ENCODE results near the gene TRPC4.

Gene TRPC4

GRCh38 chr13:37914781-37915391, 45.3 kb upstream of the TRPC4 start:
- Histone ChIP-seq H3K4me3 (replicated peaks; ENCODE audit: insufficient read depth, low read length) (no peak overlapping the region), H3K27me3 (ENCODE audit: insufficient read depth, poor library complexity, severe bottlenecking) (no peaks in the 10 kb centered on the region), H3K27ac (replicated peaks) (no peak overlapping the region)
- TF ChIP-seq, protein P1, sequence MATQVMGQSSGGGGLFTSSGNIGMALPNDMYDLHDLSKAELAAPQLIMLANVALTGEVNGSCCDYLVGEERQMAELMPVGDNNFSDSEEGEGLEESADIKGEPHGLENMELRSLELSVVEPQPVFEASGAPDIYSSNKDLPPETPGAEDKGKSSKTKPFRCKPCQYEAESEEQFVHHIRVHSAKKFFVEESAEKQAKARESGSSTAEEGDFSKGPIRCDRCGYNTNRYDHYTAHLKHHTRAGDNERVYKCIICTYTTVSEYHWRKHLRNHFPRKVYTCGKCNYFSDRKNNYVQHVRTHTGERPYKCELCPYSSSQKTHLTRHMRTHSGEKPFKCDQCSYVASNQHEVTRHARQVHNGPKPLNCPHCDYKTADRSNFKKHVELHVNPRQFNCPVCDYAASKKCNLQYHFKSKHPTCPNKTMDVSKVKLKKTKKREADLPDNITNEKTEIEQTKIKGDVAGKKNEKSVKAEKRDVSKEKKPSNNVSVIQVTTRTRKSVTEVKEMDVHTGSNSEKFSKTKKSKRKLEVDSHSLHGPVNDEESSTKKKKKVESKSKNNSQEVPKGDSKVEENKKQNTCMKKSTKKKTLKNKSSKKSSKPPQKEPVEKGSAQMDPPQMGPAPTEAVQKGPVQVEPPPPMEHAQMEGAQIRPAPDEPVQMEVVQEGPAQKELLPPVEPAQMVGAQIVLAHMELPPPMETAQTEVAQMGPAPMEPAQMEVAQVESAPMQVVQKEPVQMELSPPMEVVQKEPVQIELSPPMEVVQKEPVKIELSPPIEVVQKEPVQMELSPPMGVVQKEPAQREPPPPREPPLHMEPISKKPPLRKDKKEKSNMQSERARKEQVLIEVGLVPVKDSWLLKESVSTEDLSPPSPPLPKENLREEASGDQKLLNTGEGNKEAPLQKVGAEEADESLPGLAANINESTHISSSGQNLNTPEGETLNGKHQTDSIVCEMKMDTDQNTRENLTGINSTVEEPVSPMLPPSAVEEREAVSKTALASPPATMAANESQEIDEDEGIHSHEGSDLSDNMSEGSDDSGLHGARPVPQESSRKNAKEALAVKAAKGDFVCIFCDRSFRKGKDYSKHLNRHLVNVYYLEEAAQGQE (IDR thresholded peaks at IDR 0.05; ENCODE audit: insufficient replicate concordance, low read depth) = no peak
- TF ChIP-seq POLR2AphosphoS5 (IDR thresholded peaks at IDR 0.05; ENCODE audit: low read depth) (no peak), GABPA (IDR thresholded peaks at IDR 0.05; ENCODE audit: low read depth) (no peak), CTCF (IDR thresholded peaks at IDR 0.05; ENCODE audit: insufficient read depth, low read length) (no peak), SPI1 (IDR thresholded peaks at IDR 0.05; ENCODE audit: borderline replicate concordance, low read depth) (no peak)
- no peak for DNase-seq (ENCODE audit: low read depth in 1 of 2, low spot score in 1 of 2)

DNA sequence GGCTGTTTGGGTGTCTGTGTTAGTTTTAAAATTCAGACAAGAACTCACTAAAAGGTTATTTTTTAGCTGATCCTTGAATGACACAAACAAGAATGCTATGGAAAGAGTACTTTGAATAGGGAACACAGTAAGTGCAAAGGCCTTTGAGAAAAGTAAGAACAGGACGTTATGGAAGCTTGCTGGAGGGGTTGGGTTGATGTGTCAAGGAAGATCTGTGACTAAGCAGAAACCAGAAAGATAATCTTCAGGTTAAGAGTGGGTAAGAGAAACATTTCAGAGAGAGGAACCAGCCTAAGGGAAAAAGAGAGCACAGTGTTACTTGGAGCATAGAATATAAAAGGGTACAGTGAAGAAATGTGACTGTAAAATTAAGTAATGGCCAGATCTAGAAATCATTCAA, 41.2 kb upstream of the TRPC4 start:
- no peak for DNase-seq (ENCODE audit: low read depth in 1 of 2, low spot score in 1 of 2)
- Histone ChIP-seq H3K27me3 (ENCODE audit: insufficient read depth, poor library complexity, severe bottlenecking) (no peaks in the 10 kb centered on the region), H3K4me3 (replicated peaks; ENCODE audit: insufficient read depth, low read length) (no peak overlapping the region), H3K27ac (replicated peaks) (no peak overlapping the region)
- TF ChIP-seq CTCF (IDR thresholded peaks at IDR 0.05; ENCODE audit: insufficient read depth, low read length) = no peak
- TF ChIP-seq, protein P1 (IDR thresholded peaks at IDR 0.05; ENCODE audit: insufficient replicate concordance, low read depth) = no peak
- no peak for TF ChIP-seq SPI1 (IDR thresholded peaks at IDR 0.05; ENCODE audit: borderline replicate concordance, low read depth)
- TF ChIP-seq POLR2AphosphoS5 (IDR thresholded peaks at IDR 0.05; ENCODE audit: low read depth) = no peak
- TF ChIP-seq GABPA (IDR thresholded peaks at IDR 0.05; ENCODE audit: low read depth) = no peak

DNA sequence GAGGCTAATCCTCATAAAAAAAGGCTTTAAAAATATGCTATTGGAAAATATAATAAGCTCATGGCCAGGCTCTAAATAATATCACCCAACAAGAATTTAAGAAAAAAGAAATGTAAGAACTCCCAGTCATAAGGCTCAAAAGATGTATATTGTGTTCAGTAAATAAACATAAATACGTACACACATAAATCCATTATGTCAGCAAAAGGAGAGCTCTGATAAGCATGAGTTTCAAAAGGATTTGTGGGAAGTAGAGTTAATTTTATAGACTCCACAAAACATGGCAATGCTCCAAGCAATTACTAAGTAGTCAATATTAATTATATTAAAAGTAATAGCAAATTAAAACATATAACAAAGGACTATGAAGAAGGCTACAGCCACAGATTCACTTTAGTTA, 37.3 kb upstream of the TRPC4 start:
- TF ChIP-seq SPI1 (IDR thresholded peaks at IDR 0.05; ENCODE audit: borderline replicate concordance, low read depth) = no peak
- no peak for TF ChIP-seq GABPA (IDR thresholded peaks at IDR 0.05; ENCODE audit: low read depth)
- no peak for TF ChIP-seq CTCF (IDR thresholded peaks at IDR 0.05; ENCODE audit: insufficient read depth, low read length)
- TF ChIP-seq, protein P1 (IDR thresholded peaks at IDR 0.05; ENCODE audit: insufficient replicate concordance, low read depth) = no peak
- TF ChIP-seq POLR2AphosphoS5 (IDR thresholded peaks at IDR 0.05; ENCODE audit: low read depth) = no peak
- no peaks in the 10 kb centered on the region for H3K27me3 ChIP-seq (ENCODE audit: insufficient read depth, poor library complexity, severe bottlenecking)
- no peak overlapping the region for H3K4me3 ChIP-seq (replicated peaks; ENCODE audit: insufficient read depth, low read length)
- no peak for DNase-seq (ENCODE audit: low read depth in 1 of 2, low spot score in 1 of 2)
- H3K27ac ChIP-seq (replicated peaks) = no peak overlapping the region
